GM19467 (cell line): ENCODE results near the gene CPLANE1.

Experiments
- ATAC-seq: cut with Tn5 transposase; IDR thresholded peaks from one replicate; pipeline ENCODE4 v1.9.1; 2021; ENCODE audit warnings: mild to moderate bottlenecking, moderate library complexity; ENCODE audit not compliant: unreplicated experiment

CPLANE1 gene

GRCh38 chr5:37071901-37072581, 177.1 kb downstream of the CPLANE1 start:
- no peak for ATAC-seq

- ATAC-seq = no peak
Measured at GRCh38 chr5:37071487-37071886, 177.7 kb downstream of the CPLANE1 start.

- no peak for ATAC-seq
Measured at GRCh38 chr5:37064442-37064841, 184.7 kb downstream of the CPLANE1 start.

GRCh38 chr5:37063739-37064138, 185.4 kb downstream of the CPLANE1 start:
- no peak for ATAC-seq

GRCh38 chr5:37060030-37060429, 189.1 kb downstream of the CPLANE1 start:
- ATAC-seq = no peak

- no peak for ATAC-seq
Measured at GRCh38 chr5:37056762-37057161, 192.4 kb downstream of the CPLANE1 start.
